ENCODE results near the gene LSP1.
"Not testable (repeated sequence)": the region's sequence is repeated elsewhere in the genome, so short reads cannot be mapped to it uniquely, and the experiment has no call there.

LSP1 gene

GRCh38 chr11:1877211-1878136 is 24.6 kb downstream of the LSP1 start:
- DNase-seq (ENCODE audit: low spot score), result no peak

DNA sequence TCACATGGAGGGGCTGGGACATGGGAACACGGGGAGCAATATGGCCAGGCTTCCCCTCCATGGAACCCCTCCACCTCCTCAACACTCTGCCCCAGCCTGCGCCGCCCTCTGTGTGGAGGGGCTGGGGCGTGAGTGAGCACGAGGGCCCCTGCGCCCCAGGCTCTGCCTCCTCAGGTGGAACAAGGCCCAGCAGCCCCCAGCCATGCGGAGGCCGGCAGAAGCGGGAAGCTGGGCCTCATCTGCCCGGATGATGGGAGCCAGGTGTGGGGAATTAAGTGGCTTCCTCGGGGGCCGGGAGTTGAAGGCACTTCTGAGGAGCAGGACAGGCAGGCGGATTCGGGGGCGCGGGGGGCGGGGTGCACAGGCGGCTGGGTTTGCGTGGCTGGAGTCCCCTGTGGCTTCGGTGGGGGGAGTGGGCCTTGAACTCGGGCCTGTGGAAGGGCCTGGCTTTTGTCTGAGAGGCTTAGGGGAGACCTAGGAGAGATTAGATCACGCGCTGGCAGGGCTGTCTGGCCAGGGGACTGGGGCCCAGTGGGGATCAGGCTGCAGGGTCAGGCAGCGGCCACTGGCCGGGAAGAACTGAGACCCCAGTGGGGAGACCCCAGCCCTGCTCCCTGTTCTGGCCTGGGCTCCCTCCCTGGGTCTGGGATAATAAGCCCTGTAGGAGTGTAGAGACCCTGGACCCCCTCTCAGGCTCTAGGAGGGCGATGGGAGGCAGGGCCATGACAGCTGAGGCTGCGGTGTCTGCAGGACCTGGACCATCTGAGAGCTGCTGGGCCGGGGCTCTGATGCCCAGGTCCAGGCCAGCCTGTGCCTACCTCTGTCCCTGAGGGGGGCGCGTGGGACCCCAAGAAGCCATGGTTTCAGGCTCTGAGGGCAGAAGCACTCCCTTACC is 25.5 kb downstream of the LSP1 start:
- no peak for DNase-seq (ENCODE audit: low spot score)

DNA sequence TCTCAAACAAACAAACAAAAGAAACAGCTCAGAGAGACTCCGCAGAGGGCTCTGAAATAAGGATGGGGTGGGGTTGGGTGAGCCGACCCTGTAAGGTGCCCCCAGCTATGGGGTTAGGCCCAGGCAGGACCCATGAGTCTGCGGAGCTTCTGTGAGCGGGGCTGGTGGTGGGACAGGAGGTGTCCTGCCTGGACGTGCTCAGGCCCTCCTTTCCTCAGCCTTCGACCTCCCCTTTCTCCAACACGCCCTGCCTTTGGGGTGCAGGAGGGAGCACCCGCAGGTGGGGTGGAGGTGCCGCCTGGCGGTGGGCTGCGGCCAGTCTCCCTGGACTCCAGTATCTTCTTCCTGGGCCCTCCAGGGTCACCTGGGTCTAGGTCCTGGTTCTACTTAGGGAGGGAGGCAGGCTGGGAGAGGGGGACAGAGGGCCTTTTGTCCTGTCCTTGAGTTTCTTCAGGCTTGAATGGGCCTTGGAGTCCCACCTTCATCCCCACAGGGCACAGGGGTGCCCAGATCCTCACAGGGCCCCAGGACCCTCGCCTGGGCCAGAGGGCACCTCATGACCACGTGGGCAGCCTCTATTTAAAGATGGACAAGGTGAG is 26.6 kb downstream of the LSP1 start:
- DNase-seq (ENCODE audit: low spot score), result no peak

- DNase-seq (ENCODE audit: low spot score), result peak; percentile 31
Observed at GRCh38 chr11:1879941-1880720, 27.2 kb downstream of the LSP1 start.

GRCh38 chr11:1880746-1881441 is 28.0 kb downstream of the LSP1 start:
- DNase-seq (ENCODE audit: low spot score), result no peak

DNA sequence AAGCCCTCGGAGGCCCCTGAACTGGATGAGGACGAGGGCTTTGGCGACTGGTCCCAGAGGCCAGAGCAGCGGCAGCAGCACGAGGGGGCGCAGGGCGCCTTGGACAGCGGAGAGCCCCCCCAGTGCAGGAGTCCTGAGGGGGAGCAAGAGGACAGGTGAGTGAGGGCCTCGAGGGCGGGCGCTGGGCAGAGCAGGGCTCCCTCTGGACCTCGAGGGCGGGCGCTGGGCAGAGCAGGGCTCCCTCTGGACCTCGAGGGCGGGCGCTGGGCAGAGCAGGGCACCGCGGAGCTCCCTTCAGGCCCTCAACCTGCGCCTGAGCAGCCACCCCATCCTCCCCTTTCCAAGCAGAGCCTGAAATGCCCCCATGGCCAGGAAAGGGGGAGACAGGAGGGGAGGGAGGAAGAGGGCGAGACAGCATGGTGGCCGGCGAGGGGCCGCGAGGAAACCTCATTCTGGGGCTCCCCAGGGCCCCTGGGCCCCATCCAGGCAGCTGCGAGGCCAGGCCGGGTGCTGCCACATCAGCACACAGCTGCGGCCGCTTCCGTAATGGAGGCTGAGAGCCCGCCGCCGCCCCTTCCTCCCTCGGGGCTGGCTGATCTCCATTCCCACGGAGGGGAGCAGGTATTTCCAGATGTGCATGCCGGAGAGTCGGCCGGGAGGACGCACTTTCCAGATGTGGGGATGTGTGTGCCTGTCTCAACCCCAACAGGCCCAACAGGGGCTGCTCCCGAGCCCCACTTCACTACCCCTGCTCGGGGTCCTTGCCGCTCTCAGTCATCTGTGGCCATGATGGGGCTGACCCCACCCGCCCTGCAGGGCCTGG is 28.8 kb downstream of the LSP1 start:
- DNase-seq (ENCODE audit: low spot score), result no peak

GRCh38 chr11:1882265-1883238 is 29.7 kb downstream of the LSP1 start:
- DNase-seq (ENCODE audit: low spot score), result peak; percentile 71

GRCh38 chr11:1883346-1884302 is 30.7 kb downstream of the LSP1 start:
- no peak for DNase-seq (ENCODE audit: low spot score)

GRCh38 chr11:1884303-1884700 is 31.4 kb downstream of the LSP1 start:
- DNase-seq (ENCODE audit: low spot score), result no peak

DNA sequence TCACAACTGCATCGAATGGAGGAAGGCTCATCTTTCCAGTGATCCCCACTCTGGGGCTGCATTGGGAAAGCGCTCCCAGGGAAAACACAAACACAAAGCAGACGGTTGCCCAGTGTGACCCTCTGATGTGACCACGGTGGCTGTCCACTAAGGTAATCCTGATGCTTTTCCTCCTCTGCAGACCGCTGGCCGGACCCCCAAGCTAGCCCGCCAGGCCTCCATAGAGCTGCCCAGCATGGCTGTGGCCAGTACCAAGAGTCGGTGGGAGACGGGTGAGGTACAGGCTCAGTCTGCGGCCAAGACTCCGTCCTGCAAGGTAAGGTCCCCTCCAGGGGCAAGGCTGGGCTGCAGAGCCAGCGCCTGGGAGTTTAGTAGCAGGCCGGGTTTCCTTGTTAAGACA is 33.7 kb downstream of the LSP1 start:
- not testable (repeated sequence) for DNase-seq (ENCODE audit: low spot score)

DNA sequence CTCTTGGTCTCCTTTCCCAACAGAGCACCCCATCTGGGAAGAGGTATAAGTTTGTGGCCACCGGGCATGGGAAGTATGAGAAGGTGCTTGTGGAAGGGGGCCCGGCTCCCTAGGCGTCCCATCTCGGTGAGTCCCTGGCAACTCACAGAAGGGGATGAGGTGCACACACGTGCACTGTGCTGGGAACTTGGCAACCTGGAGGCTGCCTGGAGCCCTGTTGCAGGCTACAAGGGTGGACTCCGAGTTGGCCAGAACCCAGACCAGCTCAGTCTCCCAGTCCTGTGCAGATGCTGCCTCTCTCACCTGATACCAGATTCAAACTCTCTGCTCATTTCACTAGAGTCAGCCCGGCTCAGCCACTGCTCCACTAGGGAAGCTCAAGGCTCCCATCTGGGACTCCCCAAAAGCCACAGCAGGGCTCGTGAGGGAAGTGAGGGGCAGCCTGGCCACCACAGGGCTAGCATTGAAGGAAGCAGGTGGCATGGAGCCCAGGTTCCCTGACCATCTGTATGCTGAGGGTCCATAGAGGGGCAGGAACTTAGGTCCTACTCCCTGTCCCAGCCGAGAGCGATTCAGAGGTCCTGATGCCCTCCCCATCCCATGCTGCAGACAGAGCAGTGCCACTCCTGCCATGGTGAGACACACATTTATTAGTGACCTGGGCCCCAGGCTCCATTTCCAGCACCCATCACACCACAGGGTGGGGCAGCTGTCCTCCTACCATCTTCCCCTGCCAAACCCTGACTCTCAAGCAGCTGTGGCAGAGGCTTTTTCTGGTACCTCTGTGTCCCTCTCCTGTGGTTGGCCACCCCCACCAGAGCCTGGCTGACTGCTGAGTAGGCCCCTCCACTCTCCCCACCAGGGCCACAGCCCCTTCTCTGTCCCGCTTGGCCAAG is 34.8 kb downstream of the LSP1 start:
- no peak for DNase-seq (ENCODE audit: low spot score)

DNA sequence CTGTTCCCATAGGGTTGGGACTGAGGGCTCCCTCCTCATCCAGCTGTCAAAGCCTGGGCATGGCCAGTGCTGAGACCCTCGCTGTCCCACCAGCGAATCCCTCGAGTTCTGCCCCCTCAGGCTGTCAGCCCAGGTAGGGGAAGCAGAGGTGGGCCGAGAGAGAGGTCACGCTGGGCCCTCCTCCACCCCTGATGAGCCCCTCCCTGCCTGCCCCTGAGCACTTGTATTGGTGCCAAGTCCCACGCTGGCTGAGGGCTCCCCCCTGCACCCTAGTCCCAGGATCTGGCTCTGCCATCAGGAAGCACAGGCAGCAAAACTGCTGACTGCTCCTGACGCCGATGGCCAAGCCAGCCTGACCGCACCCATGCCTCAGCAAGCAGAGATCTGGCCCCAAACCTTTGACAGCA is 35.5 kb downstream of the LSP1 start:
- no peak for DNase-seq (ENCODE audit: low spot score)

- DNase-seq (ENCODE audit: low spot score), result no peak
Observed at GRCh38 chr11:1888811-1889210, 35.9 kb downstream of the LSP1 start.

- no peak for DNase-seq (ENCODE audit: low spot score)
Observed at GRCh38 chr11:1889224-1889930, 36.5 kb downstream of the LSP1 start.

DNA sequence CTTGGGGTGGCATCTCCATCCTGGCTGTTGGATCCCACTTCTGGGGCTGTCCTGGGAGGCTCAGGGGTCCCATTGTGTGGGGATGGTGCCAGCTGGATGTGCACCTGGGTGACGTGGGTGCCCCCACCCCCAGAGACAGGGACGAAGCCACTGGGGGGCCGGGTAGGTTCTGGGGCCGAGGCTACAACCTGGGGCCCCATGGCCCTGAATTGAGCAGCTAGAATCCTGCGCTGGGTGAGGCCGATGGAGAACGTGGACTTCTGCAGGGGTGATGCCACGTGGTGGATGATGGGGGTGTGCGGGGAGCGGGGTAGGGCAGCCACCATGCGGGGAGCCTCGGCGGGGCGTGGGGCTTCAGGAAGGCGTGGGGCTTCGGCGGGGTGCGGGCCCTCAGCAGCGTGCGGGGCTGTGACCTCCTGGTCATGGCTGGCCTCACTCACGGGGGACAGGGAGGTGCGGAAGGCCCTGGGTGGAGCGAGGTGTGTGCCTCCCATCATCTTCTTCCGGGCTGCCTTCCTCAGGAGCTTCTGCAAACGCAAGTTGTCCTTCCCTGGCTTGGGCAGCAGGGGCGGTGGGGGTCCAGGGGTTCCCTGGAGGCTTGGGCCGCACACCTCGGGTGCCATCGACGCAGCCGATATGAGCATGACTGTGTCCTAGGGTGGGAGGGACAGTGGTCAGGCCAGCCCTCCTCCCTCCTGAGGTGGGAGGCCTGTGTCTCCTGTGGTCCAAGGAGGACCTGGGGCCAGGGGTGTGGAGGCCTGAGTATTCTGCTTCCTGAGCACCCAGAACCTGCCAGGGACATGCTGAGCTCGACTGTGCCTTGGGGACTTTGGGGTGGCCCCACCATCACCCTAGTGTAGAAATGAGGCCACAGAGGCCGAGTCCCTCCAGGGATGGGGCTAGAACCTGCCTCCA is 37.3 kb downstream of the LSP1 start:
- DNase-seq (ENCODE audit: low spot score), result no peak
